ENCODE data around the gene PAPOLA.

GRCh38 chr14:96576359-96576758 lies 74.2 kb downstream of the PAPOLA start:
- TF ChIP-seq CTCF (IDR thresholded peaks at IDR 0.05) (no peak), POLR2AphosphoS5 (IDR thresholded peaks at IDR 0.05) (no peak), EP300 (IDR thresholded peaks at IDR 0.05) (no peak)

Measured in gastroesophageal sphincter (tissue), 3 donors.